Progenitor cell of endocrine pancreas (in vitro differentiated cells): ENCODE results near the gene CIBAR2. TPM values are rescaled to one million over a fixed set of nuclear protein-coding genes. Genes with fewer than 3 reads are reported as not detected.

Experiments used
- DNase-seq: peaks from one replicate; pipeline ENCODE4 v3.0.0; 2021; ENCODE audit warnings: low spot score; ENCODE audit not compliant: unreplicated experiment
- H3K27ac Mint-ChIP-seq: 2 replicates; pipeline ENCODE4 v1.8.0; 2021; ENCODE audit warnings: mild to moderate bottlenecking, moderate library complexity, mixed read lengths
- H3K27me3 Mint-ChIP-seq: 2 replicates; pipeline ENCODE4 v1.8.0; 2021; ENCODE audit warnings: mixed read lengths
- H3K36me3 Mint-ChIP-seq: 2 replicates; pipeline ENCODE4 v1.8.0; 2022; ENCODE audit warnings: mixed read lengths; ENCODE audit not compliant: insufficient read depth
- H3K4me1 Mint-ChIP-seq: 2 replicates; pipeline ENCODE4 v1.8.0; 2021; ENCODE audit warnings: low read depth, mixed read lengths
- H3K4me3 Mint-ChIP-seq: 2 replicates; pipeline ENCODE4 v1.8.0; 2021; ENCODE audit warnings: low read depth, mild to moderate bottlenecking, moderate library complexity, mixed read lengths
- H3K9me3 Mint-ChIP-seq: 2 replicates; pipeline ENCODE4 v1.8.0; 2021; ENCODE audit warnings: low read depth, mixed read lengths
- CTCF ChIP-seq: fragments of 200-600 bp; sonication (generic); IDR thresholded peaks from one replicate; pipeline ENCODE4 v1.5.0; 2021; ENCODE audit warnings: antibody characterized with exemption, mild to moderate bottlenecking; ENCODE audit not compliant: unreplicated experiment
- total RNA-seq: library from RNA; stranded (reverse); gene quantifications from 2 replicates; pipeline ENCODE4 v1.2.1, GENCODE V29; 2021

The CIBAR2 gene
- total RNA-seq, 1 donor from 2014 or later = 0.43 TPM

DNA sequence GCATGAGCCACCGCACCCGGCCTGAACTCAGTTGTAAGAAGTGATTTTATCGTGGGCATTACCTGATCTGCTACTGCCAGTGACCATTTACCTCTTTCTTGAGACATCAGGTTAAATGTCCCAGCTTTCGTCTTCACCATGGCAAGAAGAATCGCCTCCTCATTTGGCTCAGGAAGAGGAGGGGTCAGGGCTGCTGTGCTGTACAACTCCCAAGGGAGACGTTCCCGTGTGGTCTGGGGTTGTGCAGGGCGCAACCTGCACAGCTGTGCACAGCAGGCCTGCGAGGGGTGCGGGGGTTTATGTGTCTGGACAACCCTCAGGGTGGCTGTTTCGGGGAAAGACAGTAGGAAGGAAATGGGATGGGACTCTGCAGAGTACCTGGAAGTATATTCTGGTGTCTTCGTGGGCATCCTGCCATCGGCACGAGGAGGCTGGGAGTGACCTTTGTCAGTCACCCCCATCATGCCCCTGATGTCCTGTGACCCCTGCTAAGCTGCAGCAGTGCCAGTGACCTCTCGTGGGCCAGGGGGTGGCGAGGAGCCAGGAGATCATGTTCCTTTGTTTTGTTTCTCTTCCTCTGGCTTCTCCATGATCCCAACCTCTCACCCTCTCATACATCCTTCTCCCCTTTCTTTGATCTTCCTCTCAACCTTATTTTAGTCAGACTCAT lies 27.3 kb downstream of the CIBAR2 start:
- Mint-ChIP-seq H3K4me3 (no peak overlapping the region), H3K27ac (no peak overlapping the region), H3K4me1 (peaks cover 10% of the 10 kb centered on the region), H3K9me3 (no peaks in the 10 kb centered on the region), H3K36me3 (peaks cover 2% of the 10 kb centered on the region), H3K27me3 (peaks cover 6% of the 10 kb centered on the region)
- DNase-seq = no peak
- no peak for TF ChIP-seq CTCF

- Mint-ChIP-seq H3K9me3 (no peaks in the 10 kb centered on the region), H3K27me3 (peaks cover 6% of the 10 kb centered on the region), H3K36me3 (peaks cover 7% of the 10 kb centered on the region), H3K27ac (no peak overlapping the region), H3K4me1 (peaks cover 10% of the 10 kb centered on the region), H3K4me3 (no peak overlapping the region)
- DNase-seq = no peak
- no peak for TF ChIP-seq CTCF
These were observed 29.1 kb downstream of the CIBAR2 start for GRCh38 chr16:85083051-85083639.

- Mint-ChIP-seq H3K27me3 (peaks cover 6% of the 10 kb centered on the region), H3K4me3 (no peak overlapping the region), H3K27ac (no peak overlapping the region), H3K4me1 (peaks cover 10% of the 10 kb centered on the region), H3K9me3 (no peaks in the 10 kb centered on the region), H3K36me3 (peaks cover 8% of the 10 kb centered on the region)
- TF ChIP-seq CTCF = no peak
- no peak for DNase-seq
These were observed 29.9 kb downstream of the CIBAR2 start for GRCh38 chr16:85082173-85083050.

DNA sequence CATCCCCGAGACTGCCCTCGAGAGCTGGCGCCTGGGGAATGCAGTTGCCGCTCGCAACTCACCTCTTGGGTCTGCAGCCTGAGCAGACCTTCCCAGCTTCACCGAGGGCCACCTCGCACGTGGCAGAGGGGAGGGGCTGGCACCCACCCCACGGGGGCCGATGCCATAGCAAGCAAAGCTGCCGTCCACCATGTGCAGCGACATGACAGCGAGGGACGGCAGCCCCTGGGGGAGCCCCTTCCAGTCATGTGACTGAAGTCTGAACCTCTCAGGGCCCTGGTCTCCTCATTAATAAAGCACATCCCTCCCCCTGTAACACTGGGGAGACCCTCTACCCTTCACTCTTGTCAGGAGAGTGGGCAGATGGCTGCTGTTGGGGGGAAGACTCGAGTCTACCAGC lies 30.5 kb downstream of the CIBAR2 start:
- DNase-seq = no peak
- Mint-ChIP-seq H3K36me3 (peaks cover 8% of the 10 kb centered on the region), H3K27ac (no peak overlapping the region), H3K4me3 (no peak overlapping the region), H3K4me1 (peaks cover 10% of the 10 kb centered on the region), H3K27me3 (peaks cover 6% of the 10 kb centered on the region), H3K9me3 (no peaks in the 10 kb centered on the region)
- no peak for TF ChIP-seq CTCF

DNA sequence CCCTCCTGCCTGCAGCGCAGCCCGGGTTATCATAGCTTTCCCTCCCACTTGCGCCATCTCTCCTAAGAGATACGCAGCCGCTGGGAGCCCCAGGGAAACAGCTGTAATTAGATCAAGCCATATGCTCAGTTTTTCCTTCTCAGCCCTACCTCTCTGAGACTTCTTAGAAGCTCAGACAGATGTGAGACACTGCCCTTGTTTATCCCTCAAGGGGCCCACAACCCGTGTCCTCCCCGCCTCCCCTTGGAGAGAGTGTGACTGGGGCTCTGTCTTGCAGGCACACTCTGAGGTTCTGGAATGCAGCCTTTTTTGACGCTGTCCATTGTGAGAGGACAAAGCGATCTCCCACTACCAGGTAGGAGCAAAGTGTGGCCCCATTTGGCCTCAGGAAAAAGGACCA lies 31.2 kb downstream of the CIBAR2 start:
- Mint-ChIP-seq H3K4me1 (peaks cover 10% of the 10 kb centered on the region), H3K27me3 (peaks cover 6% of the 10 kb centered on the region), H3K4me3 (no peak overlapping the region), H3K36me3 (peaks cover 8% of the 10 kb centered on the region), H3K27ac (peak overlapping the region; percentile 27), H3K9me3 (no peaks in the 10 kb centered on the region)
- no peak for TF ChIP-seq CTCF
- DNase-seq = no peak
